ENCODE measurements around the gene MESP2. TPM values are rescaled to one million over a fixed set of nuclear protein-coding genes. Genes with fewer than 3 reads are reported as not detected.

MESP2 gene
- polyA plus RNA-seq, 4 donors = 0.34 to 0.39 TPM; not detected in 2

- peaks cover 0 to 5% (median 0%) of the 10 kb centered on the region in 3 donors for H3K36me3 ChIP-seq (ENCODE audit: control insufficient read depth in 3 of 3, insufficient read depth in 2 of 3, low read depth in 1 of 3, low read length in 3 of 3)
- peaks cover 0 to 5% (median 0%) of the 10 kb centered on the region in 3 donors for H3K27me3 ChIP-seq (ENCODE audit: control insufficient read depth in 3 of 3, insufficient read depth in 3 of 3, low read length in 3 of 3)
- peaks cover 1 to 13% (median 2%) of the 10 kb centered on the region in 3 donors for H3K4me1 ChIP-seq (ENCODE audit: control insufficient read depth in 3 of 3, insufficient read depth in 2 of 3, low read depth in 1 of 3, low read length in 2 of 3)
- no peak overlapping the region for H3K27ac ChIP-seq (ENCODE audit: low read depth in 1 of 3, low read length in 2 of 3)
- WGBS, 3 donors = 66 to 78% (median 71%) methylated on average over 10 of the region's 10 CpGs
- H3K9me3 ChIP-seq (ENCODE audit: control insufficient read depth in 2 of 2, insufficient read depth in 1 of 2, low read depth in 1 of 2, low read length in 1 of 2) = peaks cover 0 to 3% of the 10 kb centered on the region in 2 donors
- FAIRE-seq = no peak
- no peak for DNase-seq
- no peak overlapping the region for H3K4me3 ChIP-seq (ENCODE audit: low read depth in 1 of 3, low read length in 3 of 3)
Observed at GRCh38 chr15:89817701-89818280, 41.7 kb downstream of the MESP2 start.

- 58 to 80% (median 72%) methylated on average over 10 of the region's 10 CpGs for WGBS, 3 donors
- H3K36me3 ChIP-seq (ENCODE audit: control insufficient read depth in 3 of 3, insufficient read depth in 2 of 3, low read depth in 1 of 3, low read length in 3 of 3) = peaks cover 0 to under 1% (median 0%) of the 10 kb centered on the region in 3 donors
- DNase-seq (no peak), FAIRE-seq (no peak)
- H3K27me3 ChIP-seq (ENCODE audit: control insufficient read depth in 3 of 3, insufficient read depth in 3 of 3, low read length in 3 of 3) = peaks cover 0 to 5% (median 0%) of the 10 kb centered on the region in 3 donors
- H3K9me3 ChIP-seq (ENCODE audit: control insufficient read depth in 2 of 2, insufficient read depth in 1 of 2, low read depth in 1 of 2, low read length in 1 of 2) = peaks cover 0 to 3% of the 10 kb centered on the region in 2 donors
- H3K4me3 ChIP-seq (ENCODE audit: low read depth in 1 of 3, low read length in 3 of 3) = no peak overlapping the region
- no peak overlapping the region for H3K27ac ChIP-seq (ENCODE audit: low read depth in 1 of 3, low read length in 2 of 3)
- peaks cover 0 to 9% (median 2%) of the 10 kb centered on the region in 3 donors for H3K4me1 ChIP-seq (ENCODE audit: control insufficient read depth in 3 of 3, insufficient read depth in 2 of 3, low read depth in 1 of 3, low read length in 2 of 3)
Observed at GRCh38 chr15:89818287-89818686, 42.2 kb downstream of the MESP2 start.

GRCh38 chr15:89820666-89821611 is 44.8 kb downstream of the MESP2 start:
- 63 to 70% (median 68%) methylated on average over 12 of the region's 12 CpGs for WGBS, 3 donors
- Histone ChIP-seq H3K27ac (ENCODE audit: low read depth in 1 of 3, low read length in 2 of 3) (no peak overlapping the region), H3K9me3 (ENCODE audit: control insufficient read depth in 2 of 2, insufficient read depth in 1 of 2, low read depth in 1 of 2, low read length in 1 of 2) (no peaks in the 10 kb centered on the region), H3K4me3 (ENCODE audit: low read depth in 1 of 3, low read length in 3 of 3) (no peak overlapping the region), H3K27me3 (ENCODE audit: control insufficient read depth in 3 of 3, insufficient read depth in 3 of 3, low read length in 3 of 3) (no peaks in the 10 kb centered on the region), H3K4me1 (ENCODE audit: control insufficient read depth in 3 of 3, insufficient read depth in 2 of 3, low read depth in 1 of 3, low read length in 2 of 3) (no peaks in the 10 kb centered on the region), H3K36me3 (ENCODE audit: control insufficient read depth in 3 of 3, insufficient read depth in 2 of 3, low read depth in 1 of 3, low read length in 3 of 3) (peaks cover 0 to 2% (median 0%) of the 10 kb centered on the region in 3 donors)
- DNase-seq (no peak), FAIRE-seq (no peak)

GRCh38 chr15:89822026-89822425 is 45.9 kb downstream of the MESP2 start:
- FAIRE-seq = no peak
- no peak overlapping the region for H3K4me3 ChIP-seq (ENCODE audit: low read depth in 1 of 3, low read length in 3 of 3)
- no peak for DNase-seq
- no peaks in the 10 kb centered on the region for H3K4me1 ChIP-seq (ENCODE audit: control insufficient read depth in 3 of 3, insufficient read depth in 2 of 3, low read depth in 1 of 3, low read length in 2 of 3)
- peaks cover 0 to 2% (median 0%) of the 10 kb centered on the region in 3 donors for H3K36me3 ChIP-seq (ENCODE audit: control insufficient read depth in 3 of 3, insufficient read depth in 2 of 3, low read depth in 1 of 3, low read length in 3 of 3)
- H3K27me3 ChIP-seq (ENCODE audit: control insufficient read depth in 3 of 3, insufficient read depth in 3 of 3, low read length in 3 of 3) = no peaks in the 10 kb centered on the region
- WGBS, 3 donors = 49 to 62% (median 52%) methylated on average over 11 of the region's 11 CpGs
- no peaks in the 10 kb centered on the region for H3K9me3 ChIP-seq (ENCODE audit: control insufficient read depth in 2 of 2, insufficient read depth in 1 of 2, low read depth in 1 of 2, low read length in 1 of 2)
- no peak overlapping the region for H3K27ac ChIP-seq (ENCODE audit: low read depth in 1 of 3, low read length in 2 of 3)

- H3K4me3 ChIP-seq (ENCODE audit: low read depth in 1 of 3, low read length in 3 of 3) = no peak overlapping the region
- H3K27me3 ChIP-seq (ENCODE audit: control insufficient read depth in 3 of 3, insufficient read depth in 3 of 3, low read length in 3 of 3) = no peaks in the 10 kb centered on the region
- peaks cover 0 to under 1% (median 0%) of the 10 kb centered on the region in 3 donors for H3K4me1 ChIP-seq (ENCODE audit: control insufficient read depth in 3 of 3, insufficient read depth in 2 of 3, low read depth in 1 of 3, low read length in 2 of 3)
- no peaks in the 10 kb centered on the region for H3K9me3 ChIP-seq (ENCODE audit: control insufficient read depth in 2 of 2, insufficient read depth in 1 of 2, low read depth in 1 of 2, low read length in 1 of 2)
- H3K36me3 ChIP-seq (ENCODE audit: control insufficient read depth in 3 of 3, insufficient read depth in 2 of 3, low read depth in 1 of 3, low read length in 3 of 3) = peaks cover 0 to 2% (median 0%) of the 10 kb centered on the region in 3 donors
- DNase-seq = no peak
- 87 to 91% (median 90%) methylated on average over 5 of the region's 5 CpGs for WGBS, 3 donors
- H3K27ac ChIP-seq (ENCODE audit: low read depth in 1 of 3, low read length in 2 of 3) = no peak overlapping the region
- no peak for FAIRE-seq
Observed at GRCh38 chr15:89822611-89822950, 46.4 kb downstream of the MESP2 start.

GRCh38 chr15:89822951-89823711 is 47.0 kb downstream of the MESP2 start:
- no peak for FAIRE-seq
- Histone ChIP-seq H3K27me3 (ENCODE audit: control insufficient read depth in 3 of 3, insufficient read depth in 3 of 3, low read length in 3 of 3) (no peaks in the 10 kb centered on the region), H3K36me3 (ENCODE audit: control insufficient read depth in 3 of 3, insufficient read depth in 2 of 3, low read depth in 1 of 3, low read length in 3 of 3) (peaks cover 0 to 2% (median 0%) of the 10 kb centered on the region in 3 donors), H3K4me3 (ENCODE audit: low read depth in 1 of 3, low read length in 3 of 3) (no peak overlapping the region), H3K27ac (ENCODE audit: low read depth in 1 of 3, low read length in 2 of 3) (no peak overlapping the region), H3K4me1 (ENCODE audit: control insufficient read depth in 3 of 3, insufficient read depth in 2 of 3, low read depth in 1 of 3, low read length in 2 of 3) (peaks cover 0 to 6% (median 0%) of the 10 kb centered on the region in 3 donors), H3K9me3 (ENCODE audit: control insufficient read depth in 2 of 2, insufficient read depth in 1 of 2, low read depth in 1 of 2, low read length in 1 of 2) (no peaks in the 10 kb centered on the region)
- WGBS, 3 donors = 72 to 79% (median 76%) methylated on average over 7 of the region's 7 CpGs
- no peak for DNase-seq

GRCh38 chr15:89823836-89824606 is 47.9 kb downstream of the MESP2 start:
- FAIRE-seq = no peak
- no peaks in the 10 kb centered on the region for H3K27me3 ChIP-seq (ENCODE audit: control insufficient read depth in 3 of 3, insufficient read depth in 3 of 3, low read length in 3 of 3)
- no peak overlapping the region for H3K4me3 ChIP-seq (ENCODE audit: low read depth in 1 of 3, low read length in 3 of 3)
- H3K9me3 ChIP-seq (ENCODE audit: control insufficient read depth in 2 of 2, insufficient read depth in 1 of 2, low read depth in 1 of 2, low read length in 1 of 2) = no peaks in the 10 kb centered on the region
- H3K27ac ChIP-seq (ENCODE audit: low read depth in 1 of 3, low read length in 2 of 3) = no peak overlapping the region
- 90 to 92% (median 92%) methylated on average over 16 of the region's 16 CpGs for WGBS, 3 donors
- H3K36me3 ChIP-seq (ENCODE audit: control insufficient read depth in 3 of 3, insufficient read depth in 2 of 3, low read depth in 1 of 3, low read length in 3 of 3) = peaks cover 0 to 2% (median 0%) of the 10 kb centered on the region in 3 donors
- peaks cover 0 to 15% (median 2%) of the 10 kb centered on the region in 3 donors for H3K4me1 ChIP-seq (ENCODE audit: control insufficient read depth in 3 of 3, insufficient read depth in 2 of 3, low read depth in 1 of 3, low read length in 2 of 3)
- no peak for DNase-seq

GRCh38 chr15:89824607-89824867 is 48.4 kb downstream of the MESP2 start:
- DNase-seq (no peak), FAIRE-seq (no peak)
- Histone ChIP-seq H3K27me3 (ENCODE audit: control insufficient read depth in 3 of 3, insufficient read depth in 3 of 3, low read length in 3 of 3) (no peaks in the 10 kb centered on the region), H3K4me3 (ENCODE audit: low read depth in 1 of 3, low read length in 3 of 3) (no peak overlapping the region), H3K27ac (ENCODE audit: low read depth in 1 of 3, low read length in 2 of 3) (no peak overlapping the region), H3K9me3 (ENCODE audit: control insufficient read depth in 2 of 2, insufficient read depth in 1 of 2, low read depth in 1 of 2, low read length in 1 of 2) (no peaks in the 10 kb centered on the region), H3K4me1 (ENCODE audit: control insufficient read depth in 3 of 3, insufficient read depth in 2 of 3, low read depth in 1 of 3, low read length in 2 of 3) (peaks cover 0 to 20% (median 2%) of the 10 kb centered on the region in 3 donors), H3K36me3 (ENCODE audit: control insufficient read depth in 3 of 3, insufficient read depth in 2 of 3, low read depth in 1 of 3, low read length in 3 of 3) (peaks cover 0 to 2% (median 0%) of the 10 kb centered on the region in 3 donors)
- 81 to 90% (median 88%) methylated on average over 6 to 7 of the region's 7 CpGs for WGBS, 3 donors

All from small intestine (tissue), 7 donors.